HL-60 (cell line): Measurements from ENCODE around the gene C16orf54.

ENCODE experiments used
- POLR2AphosphoS5 ChIP-seq: IDR thresholded peaks from 2 replicates; pipeline ENCODE4 v1.6.1; 2012; ENCODE audit warnings: low read depth
- TF ChIP-seq, protein P1 (sequence below): IDR thresholded peaks from one replicate; pipeline ENCODE4 v1.5.1; 2011; ENCODE audit warnings: low read length, control low read depth, inconsistent platforms; ENCODE audit not compliant: insufficient read depth

DNA sequence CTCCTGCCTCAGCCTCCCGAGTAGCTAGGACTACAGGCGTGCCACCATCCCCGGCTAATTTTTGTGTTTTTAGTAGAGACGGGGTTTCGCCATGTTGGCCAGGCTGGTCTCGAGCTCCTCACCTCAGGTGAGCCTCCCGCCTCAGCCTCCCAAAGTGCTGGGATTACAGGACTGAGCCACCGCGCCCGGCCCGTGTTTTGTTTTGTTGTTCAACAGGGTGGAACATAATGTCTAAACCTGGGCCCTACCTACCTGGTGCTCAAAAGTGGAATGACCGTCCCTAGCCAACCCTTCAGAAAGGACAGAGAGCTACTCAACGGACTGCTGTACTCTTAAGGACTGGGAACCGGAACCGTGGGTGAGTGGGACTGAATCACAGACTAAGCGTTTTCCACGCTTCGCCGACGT is 44.0 kb upstream of the C16orf54 start:
- TF ChIP-seq, protein P1, sequence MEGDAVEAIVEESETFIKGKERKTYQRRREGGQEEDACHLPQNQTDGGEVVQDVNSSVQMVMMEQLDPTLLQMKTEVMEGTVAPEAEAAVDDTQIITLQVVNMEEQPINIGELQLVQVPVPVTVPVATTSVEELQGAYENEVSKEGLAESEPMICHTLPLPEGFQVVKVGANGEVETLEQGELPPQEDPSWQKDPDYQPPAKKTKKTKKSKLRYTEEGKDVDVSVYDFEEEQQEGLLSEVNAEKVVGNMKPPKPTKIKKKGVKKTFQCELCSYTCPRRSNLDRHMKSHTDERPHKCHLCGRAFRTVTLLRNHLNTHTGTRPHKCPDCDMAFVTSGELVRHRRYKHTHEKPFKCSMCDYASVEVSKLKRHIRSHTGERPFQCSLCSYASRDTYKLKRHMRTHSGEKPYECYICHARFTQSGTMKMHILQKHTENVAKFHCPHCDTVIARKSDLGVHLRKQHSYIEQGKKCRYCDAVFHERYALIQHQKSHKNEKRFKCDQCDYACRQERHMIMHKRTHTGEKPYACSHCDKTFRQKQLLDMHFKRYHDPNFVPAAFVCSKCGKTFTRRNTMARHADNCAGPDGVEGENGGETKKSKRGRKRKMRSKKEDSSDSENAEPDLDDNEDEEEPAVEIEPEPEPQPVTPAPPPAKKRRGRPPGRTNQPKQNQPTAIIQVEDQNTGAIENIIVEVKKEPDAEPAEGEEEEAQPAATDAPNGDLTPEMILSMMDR = no peak
- TF ChIP-seq POLR2AphosphoS5 = no peak
